ENCODE data around the gene ZGRF1.
"Not testable (repeated sequence)": the region's sequence is repeated elsewhere in the genome, so short reads cannot be mapped to it uniquely, and the experiment has no call there.

The ZGRF1 gene

GRCh38 chr4:112550728-112551127, 86.0 kb downstream of the ZGRF1 start:
- DNase-seq (ENCODE audit: low read depth) = no peak

- no peak for DNase-seq (ENCODE audit: low read depth)
Observed at GRCh38 chr4:112546476-112546875, 90.2 kb downstream of the ZGRF1 start.

GRCh38 chr4:112545346-112545745, 91.4 kb downstream of the ZGRF1 start:
- DNase-seq (ENCODE audit: low read depth) = no peak

GRCh38 chr4:112540695-112541094, 96.0 kb downstream of the ZGRF1 start:
- no peak for DNase-seq (ENCODE audit: low read depth)

- no peak for DNase-seq (ENCODE audit: low read depth)
Observed at GRCh38 chr4:112536123-112536522, 100.6 kb downstream of the ZGRF1 start.

- DNase-seq (ENCODE audit: low read depth) = no peak
Observed at GRCh38 chr4:112532267-112532666, 104.4 kb downstream of the ZGRF1 start.

- DNase-seq (ENCODE audit: low read depth) = no peak
Observed at GRCh38 chr4:112531146-112531545, 105.6 kb downstream of the ZGRF1 start.

GRCh38 chr4:112526061-112526460, 110.6 kb downstream of the ZGRF1 start:
- no peak for DNase-seq (ENCODE audit: low read depth)

GRCh38 chr4:112523764-112524505, 112.8 kb downstream of the ZGRF1 start:
- DNase-seq (ENCODE audit: low read depth) = peak; percentile 67

- DNase-seq (ENCODE audit: low read depth) = no peak
Observed at GRCh38 chr4:112523008-112523721, 113.5 kb downstream of the ZGRF1 start.

- DNase-seq (ENCODE audit: low read depth) = not testable (repeated sequence)
Observed at GRCh38 chr4:112522431-112522830, 114.3 kb downstream of the ZGRF1 start.

GRCh38 chr4:112521123-112522023, 115.3 kb downstream of the ZGRF1 start:
- DNase-seq (ENCODE audit: low read depth) = no peak

GRCh38 chr4:112520598-112521122, 116.0 kb downstream of the ZGRF1 start:
- no peak for DNase-seq (ENCODE audit: low read depth)

- no peak for DNase-seq (ENCODE audit: low read depth)
Observed at GRCh38 chr4:112519689-112520597, 116.8 kb downstream of the ZGRF1 start.

- no peak for DNase-seq (ENCODE audit: low read depth)
Observed at GRCh38 chr4:112518675-112519074, 118.0 kb downstream of the ZGRF1 start.

- no peak for DNase-seq (ENCODE audit: low read depth)
Observed at GRCh38 chr4:112517911-112518310, 118.8 kb downstream of the ZGRF1 start.

GRCh38 chr4:112517067-112517634, 119.6 kb downstream of the ZGRF1 start:
- no peak for DNase-seq (ENCODE audit: low read depth)

- DNase-seq (ENCODE audit: low read depth) = no peak
Observed at GRCh38 chr4:112516471-112517066, 120.1 kb downstream of the ZGRF1 start.

GRCh38 chr4:112516066-112516470, 120.6 kb downstream of the ZGRF1 start, which contains the start of gene NEUROG2:
TSS of gene NEUROG2 (minus strand) at chr4:112516180. CDS start at chr4:112515475, 705 bp downstream.
- no peak for DNase-seq (ENCODE audit: low read depth)
